HuH-7.5 (cell line): ENCODE results near the gene VPS39.

Experiments used
- DNase-seq: peaks from one replicate; pipeline ENCODE4 v3.0.0; 2011; ENCODE audit warnings: low spot score

VPS39 gene

DNA sequence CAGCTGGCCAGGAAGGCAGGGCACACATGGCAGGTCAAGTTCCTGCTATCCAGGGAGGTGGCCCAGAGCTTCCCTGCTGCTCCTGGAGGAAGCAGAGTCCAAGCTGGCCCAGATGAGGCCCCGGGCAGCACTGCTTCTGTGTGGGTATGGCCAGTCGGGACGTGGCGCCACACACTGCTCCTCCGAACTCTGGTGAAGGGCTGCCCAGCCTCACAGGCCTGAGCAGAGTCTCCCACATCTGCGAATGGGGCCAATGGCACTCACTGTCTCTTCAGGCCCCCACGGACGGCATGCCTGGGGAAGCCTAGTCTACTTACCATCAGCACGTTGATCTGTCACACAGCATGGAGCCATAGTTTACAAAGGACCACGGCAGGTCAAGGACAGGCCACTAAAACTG lies 49.2 kb downstream of the VPS39 start:
- no peak for DNase-seq

DNA sequence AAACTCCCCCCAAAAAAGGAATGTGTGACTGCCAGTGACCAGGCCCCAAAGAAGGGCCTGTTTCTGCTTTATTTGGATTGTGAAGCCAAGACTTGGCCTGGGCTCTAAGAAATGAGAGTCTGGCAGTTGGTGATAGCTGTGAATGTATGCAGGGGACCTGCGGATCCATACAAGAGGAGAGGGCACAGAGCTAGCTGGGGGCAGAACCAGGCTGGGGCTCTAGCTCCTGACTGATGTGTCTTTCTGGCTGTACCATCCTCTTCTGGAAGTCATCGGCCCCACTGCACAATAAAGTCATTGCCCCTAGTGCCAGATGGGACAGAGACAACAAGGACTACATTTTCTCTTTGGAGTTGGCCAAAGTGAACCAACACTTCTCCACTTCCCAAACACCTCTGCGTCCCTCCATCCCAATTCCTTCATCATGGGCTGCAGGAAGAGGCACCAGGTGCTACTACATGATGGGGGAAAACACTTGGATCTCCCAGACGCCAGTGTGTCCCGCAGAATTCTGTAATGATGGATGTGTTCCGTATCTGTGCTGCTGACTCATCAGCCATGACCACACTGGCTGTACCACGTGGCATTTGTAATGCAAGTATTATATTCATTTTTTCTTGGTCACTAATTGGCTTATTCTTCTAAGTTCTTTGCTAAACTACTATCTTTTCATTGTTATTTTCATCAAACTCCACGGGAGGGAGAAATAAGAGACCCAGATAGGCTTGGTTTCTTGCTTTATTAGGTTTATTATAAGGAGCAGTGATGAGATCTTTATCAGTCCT lies 49.9 kb downstream of the VPS39 start:
- no peak for DNase-seq

GRCh38 chr15:42157381-42157780 lies 50.7 kb downstream of the VPS39 start:
- DNase-seq = no peak

DNA sequence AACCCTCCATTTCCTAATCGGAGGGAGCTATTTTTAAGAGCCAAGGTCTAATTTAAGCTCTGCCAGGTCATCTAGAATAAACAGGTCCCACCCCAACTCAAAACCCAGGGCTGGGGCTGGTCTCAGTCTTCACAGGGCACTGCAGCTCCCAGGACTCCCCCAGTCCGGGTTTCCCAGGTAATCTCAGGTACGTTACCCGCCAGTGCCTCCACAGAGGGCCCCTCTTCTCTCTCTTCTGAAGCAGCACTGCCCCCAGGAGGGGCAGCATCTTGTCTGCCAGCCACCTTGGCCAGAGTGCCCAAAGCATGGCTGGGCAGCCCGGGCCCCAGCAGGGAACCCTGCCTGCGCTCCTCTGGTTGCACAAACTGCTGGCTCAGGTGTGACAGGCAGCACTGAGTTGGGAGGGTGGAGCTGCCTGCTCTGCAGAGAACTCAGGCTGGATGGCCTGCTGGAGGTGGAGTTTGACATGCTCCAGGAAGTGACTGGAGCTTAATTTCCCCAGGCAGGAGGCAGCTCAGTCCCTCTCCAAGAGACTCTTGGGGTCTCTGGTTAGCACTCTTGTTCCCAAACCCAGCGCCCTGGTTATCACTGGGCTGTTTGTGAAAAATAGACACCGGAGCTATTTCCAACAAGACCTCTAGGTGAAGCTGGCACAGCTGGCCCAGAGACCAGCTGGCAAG lies 51.7 kb downstream of the VPS39 start, which contains the start of gene PLA2G4F:
Gene PLA2G4F, minus strand, starts transcription at position 394 of the 680 bp plus-strand sequence. Its CDS starts 87 bp downstream, at position 307.
- no peak for DNase-seq

GRCh38 chr15:42155546-42156242 lies 52.4 kb downstream of the VPS39 start:
- DNase-seq = no peak

- no peak for DNase-seq
These were observed 53.1 kb downstream of the VPS39 start for GRCh38 chr15:42154956-42155355.

DNA sequence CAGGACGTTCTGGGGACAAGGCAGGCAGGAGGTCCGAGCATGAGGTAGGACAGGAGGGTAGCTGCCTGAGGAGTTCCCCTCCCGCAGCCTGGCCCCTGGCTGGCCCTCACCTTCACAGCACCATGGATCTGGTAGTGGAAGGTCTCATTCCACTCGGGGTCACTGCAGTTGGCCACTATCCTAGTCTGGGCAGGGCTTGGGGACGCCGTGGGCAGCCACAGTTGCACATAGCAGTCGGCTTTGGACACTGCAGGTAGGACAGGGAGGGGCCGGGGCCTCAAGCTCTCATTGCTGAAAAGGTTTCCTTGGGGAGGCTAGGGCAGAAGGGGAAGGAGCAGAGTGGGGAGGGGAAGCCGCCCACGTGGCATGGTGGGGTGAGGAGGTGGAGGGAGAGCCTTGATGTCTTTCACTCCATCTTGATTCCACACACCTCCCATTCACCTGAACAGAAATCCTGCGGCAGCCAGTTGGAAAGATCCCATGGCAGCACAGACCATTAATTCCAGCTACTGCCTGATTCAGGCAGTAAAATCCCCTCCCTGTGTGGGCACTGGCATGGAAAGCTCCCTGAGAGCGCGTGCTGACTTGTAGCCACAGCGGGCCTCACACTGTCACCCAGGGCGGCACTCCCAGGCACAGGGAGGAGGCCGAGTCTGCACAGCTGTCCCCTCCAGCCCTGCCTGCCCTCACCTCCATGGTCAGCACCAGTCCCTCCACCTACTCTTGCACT lies 53.7 kb downstream of the VPS39 start:
- no peak for DNase-seq

- no peak for DNase-seq
These were observed 54.3 kb downstream of the VPS39 start for GRCh38 chr15:42153874-42154211.

- DNase-seq = no peak
These were observed 55.0 kb downstream of the VPS39 start for GRCh38 chr15:42152921-42153698.

DNA sequence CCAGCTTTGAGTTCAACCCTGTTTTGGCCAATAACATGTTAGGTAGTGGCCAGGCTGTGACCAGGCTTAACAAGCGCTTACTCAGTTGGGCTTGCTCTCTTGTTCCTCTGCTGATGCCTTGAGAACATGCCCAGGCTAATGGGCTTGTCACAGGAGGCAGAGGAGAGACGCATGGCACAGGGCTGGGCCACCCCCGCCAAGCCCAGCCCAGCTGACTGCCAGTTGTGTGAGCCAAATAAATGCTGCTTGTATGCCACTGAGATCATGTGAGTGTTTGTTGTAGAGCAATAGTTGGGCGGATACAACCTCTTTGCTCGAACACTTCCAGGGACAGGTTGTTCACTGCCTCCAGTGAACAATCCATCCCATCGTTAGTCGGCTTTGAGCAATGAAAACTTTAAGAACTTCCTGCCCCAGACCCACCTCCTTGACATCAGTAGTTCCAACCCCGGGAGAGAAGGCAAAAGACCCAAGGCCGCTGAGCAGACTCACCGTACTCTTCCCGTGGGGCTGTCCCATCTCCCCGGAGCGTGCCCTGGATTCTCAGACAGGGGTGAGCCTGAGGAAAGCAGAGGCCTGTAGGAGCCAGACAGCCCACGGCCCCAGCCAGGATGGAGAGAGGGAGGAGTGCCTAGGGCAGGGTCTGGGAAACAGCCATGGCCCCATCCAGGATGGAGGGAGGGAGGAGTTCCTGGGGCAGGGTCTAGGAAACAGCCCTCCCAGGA lies 55.7 kb downstream of the VPS39 start:
- no peak for DNase-seq

DNA sequence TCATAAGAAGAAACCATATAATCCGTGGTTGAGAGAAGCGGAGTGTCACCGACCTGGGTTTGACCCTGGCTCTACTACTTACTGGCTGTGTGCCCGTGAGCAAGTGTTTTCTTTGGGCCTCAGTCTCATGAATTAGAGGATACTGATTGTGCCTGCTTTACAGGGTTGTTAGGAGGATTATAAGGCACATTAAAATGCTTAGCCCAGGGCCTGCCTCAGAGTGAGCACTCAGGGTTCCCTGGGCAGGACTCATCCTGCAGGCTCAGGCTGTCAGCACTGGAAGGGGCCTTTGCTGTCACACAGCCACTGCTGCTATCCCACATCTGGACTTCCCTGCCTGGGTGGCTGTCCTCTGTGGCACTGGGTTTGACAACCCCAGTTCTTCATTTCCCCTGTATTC lies 56.4 kb downstream of the VPS39 start:
- no peak for DNase-seq

GRCh38 chr15:42151141-42151561 lies 57.0 kb downstream of the VPS39 start:
- no peak for DNase-seq

- no peak for DNase-seq
These were observed 57.7 kb downstream of the VPS39 start for GRCh38 chr15:42150219-42150970.

- no peak for DNase-seq
These were observed 58.4 kb downstream of the VPS39 start for GRCh38 chr15:42149493-42150218.

DNA sequence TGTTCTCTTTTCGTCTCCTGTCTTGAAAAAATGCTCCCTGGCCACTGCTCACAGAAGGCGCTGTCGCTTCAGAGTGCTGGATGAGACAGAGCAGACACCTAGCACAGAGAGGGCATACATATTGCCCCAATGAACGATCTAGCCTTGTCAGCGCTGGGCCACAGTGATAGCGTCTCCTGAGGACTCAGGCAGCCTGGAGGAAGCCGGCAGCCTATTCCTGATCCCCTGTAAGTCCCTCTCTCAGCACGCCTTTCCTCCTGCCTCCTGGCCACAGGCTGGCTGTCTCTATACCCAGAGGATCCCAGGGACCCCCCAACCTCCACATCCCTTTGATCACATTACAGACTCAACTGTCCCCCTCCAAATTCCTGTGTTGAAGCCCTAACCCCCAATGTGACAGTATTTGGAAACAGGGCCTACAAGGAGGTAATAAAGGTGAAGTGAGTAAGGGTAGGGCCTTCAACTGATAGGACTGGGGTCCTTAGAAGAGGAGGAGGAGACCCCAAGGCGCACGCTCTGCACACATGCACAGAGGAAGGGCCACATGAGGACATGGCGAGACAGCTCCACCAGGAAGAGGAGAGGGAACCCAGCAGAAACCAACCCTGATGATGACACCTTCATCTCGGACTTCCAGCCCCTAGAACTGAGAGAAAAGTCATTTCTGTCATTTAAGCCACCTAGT lies 59.2 kb downstream of the VPS39 start:
- DNase-seq = no peak

DNA sequence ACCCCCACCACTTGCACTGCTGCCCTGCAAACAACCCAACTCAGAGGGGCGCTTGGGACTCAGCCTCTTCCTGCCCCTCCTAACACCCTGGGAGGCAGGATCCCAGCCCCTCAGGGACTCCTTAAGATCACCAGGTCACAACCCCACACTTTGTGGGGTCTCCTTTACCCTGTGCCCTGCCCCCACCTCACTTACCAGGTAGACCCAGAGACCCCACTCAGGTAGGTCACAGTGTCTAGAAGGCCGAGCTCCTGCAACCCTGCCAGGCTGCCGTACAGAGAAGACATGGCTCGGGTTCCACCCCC lies 60.7 kb downstream of the VPS39 start:
- DNase-seq = no peak

DNA sequence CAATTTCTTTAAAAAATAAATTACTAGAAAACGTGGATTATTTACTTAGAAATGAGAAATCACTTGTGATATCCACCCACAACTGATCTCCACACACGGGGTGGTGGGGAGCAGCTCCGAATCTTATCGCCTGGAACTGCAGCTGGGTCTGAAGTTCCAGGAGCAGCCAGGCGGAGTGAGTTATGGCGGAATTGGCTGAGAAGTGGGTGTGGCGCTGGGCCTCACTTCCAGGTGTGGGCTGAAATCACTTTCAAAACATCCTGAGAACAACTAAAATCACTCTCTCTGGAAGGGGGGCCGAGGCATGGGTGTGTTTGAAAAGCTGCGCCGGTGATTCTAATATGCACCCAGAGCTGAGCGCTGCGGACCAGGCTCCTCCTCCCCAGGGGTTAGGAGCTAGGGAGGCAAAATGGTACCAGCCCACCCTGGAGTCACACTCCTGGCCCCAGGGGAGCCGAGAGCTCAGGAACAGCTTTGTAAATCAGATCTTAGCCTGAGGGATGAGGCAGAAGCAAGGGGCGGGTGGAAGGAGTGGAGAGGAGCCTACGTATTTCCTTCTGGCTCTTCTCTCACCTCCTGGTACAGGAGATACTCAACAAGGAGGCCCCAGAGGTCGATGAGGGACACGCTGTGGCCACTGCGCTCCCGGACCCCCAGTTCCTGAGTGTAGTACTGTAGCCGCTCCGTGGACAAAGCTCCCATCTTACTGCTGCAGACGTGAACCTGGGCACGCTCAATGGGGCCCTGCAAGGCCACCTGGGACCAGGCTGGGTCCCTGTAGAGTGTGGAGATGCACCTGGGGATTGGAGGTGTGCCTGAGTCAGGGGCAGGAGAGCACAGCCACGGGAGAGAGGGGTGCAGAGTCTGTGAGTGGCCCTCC lies 61.3 kb downstream of the VPS39 start:
- DNase-seq = no peak
